ENCODE data around the gene SYNE1.

SYNE1 gene

DNA sequence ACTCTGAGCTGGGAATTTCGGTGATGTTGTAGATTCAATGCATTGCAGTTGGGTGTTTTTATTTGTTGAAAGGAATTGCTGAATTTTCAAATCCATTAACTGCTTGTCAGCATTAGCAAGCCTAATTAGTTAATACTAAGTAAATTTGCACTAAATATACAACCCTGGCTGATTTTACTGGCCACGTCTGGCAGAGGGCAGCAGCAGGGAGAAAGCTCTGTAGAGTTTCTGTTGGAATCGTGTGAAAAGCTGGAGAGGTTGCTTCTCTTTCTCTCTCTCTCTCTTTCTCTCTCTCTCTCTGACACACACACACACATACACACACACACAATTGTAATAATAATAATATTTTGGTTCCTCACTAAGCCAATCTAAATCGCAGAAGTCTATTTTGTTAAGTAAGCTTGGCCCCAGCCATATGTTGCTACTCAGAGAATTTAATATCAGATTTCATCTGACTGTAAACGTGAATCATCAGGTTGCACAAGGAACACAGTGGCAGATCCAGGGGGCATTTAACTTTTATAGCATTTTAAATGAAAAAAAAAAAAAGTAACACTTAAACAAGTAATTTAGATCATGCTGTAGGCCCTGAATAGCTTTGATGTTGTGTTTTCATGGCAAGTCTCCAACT lies 540.2 kb downstream of the SYNE1 start:
- TF ChIP-seq SPI1 (IDR thresholded peaks at IDR 0.05; ENCODE audit: borderline replicate concordance, low read depth), result no peak
- TF ChIP-seq, protein P1, sequence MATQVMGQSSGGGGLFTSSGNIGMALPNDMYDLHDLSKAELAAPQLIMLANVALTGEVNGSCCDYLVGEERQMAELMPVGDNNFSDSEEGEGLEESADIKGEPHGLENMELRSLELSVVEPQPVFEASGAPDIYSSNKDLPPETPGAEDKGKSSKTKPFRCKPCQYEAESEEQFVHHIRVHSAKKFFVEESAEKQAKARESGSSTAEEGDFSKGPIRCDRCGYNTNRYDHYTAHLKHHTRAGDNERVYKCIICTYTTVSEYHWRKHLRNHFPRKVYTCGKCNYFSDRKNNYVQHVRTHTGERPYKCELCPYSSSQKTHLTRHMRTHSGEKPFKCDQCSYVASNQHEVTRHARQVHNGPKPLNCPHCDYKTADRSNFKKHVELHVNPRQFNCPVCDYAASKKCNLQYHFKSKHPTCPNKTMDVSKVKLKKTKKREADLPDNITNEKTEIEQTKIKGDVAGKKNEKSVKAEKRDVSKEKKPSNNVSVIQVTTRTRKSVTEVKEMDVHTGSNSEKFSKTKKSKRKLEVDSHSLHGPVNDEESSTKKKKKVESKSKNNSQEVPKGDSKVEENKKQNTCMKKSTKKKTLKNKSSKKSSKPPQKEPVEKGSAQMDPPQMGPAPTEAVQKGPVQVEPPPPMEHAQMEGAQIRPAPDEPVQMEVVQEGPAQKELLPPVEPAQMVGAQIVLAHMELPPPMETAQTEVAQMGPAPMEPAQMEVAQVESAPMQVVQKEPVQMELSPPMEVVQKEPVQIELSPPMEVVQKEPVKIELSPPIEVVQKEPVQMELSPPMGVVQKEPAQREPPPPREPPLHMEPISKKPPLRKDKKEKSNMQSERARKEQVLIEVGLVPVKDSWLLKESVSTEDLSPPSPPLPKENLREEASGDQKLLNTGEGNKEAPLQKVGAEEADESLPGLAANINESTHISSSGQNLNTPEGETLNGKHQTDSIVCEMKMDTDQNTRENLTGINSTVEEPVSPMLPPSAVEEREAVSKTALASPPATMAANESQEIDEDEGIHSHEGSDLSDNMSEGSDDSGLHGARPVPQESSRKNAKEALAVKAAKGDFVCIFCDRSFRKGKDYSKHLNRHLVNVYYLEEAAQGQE (IDR thresholded peaks at IDR 0.05; ENCODE audit: insufficient replicate concordance, low read depth), result no peak
- no peak for TF ChIP-seq POLR2AphosphoS5 (IDR thresholded peaks at IDR 0.05; ENCODE audit: low read depth)
- TF ChIP-seq GABPA (IDR thresholded peaks at IDR 0.05; ENCODE audit: low read depth), result no peak
- TF ChIP-seq, protein P2, sequence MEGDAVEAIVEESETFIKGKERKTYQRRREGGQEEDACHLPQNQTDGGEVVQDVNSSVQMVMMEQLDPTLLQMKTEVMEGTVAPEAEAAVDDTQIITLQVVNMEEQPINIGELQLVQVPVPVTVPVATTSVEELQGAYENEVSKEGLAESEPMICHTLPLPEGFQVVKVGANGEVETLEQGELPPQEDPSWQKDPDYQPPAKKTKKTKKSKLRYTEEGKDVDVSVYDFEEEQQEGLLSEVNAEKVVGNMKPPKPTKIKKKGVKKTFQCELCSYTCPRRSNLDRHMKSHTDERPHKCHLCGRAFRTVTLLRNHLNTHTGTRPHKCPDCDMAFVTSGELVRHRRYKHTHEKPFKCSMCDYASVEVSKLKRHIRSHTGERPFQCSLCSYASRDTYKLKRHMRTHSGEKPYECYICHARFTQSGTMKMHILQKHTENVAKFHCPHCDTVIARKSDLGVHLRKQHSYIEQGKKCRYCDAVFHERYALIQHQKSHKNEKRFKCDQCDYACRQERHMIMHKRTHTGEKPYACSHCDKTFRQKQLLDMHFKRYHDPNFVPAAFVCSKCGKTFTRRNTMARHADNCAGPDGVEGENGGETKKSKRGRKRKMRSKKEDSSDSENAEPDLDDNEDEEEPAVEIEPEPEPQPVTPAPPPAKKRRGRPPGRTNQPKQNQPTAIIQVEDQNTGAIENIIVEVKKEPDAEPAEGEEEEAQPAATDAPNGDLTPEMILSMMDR (IDR thresholded peaks at IDR 0.05; ENCODE audit: insufficient read depth, low read length), result no peak
- Histone ChIP-seq H3K4me3 (replicated peaks; ENCODE audit: insufficient read depth, low read length) (no peak overlapping the region), H3K27ac (replicated peaks) (no peak overlapping the region), H3K27me3 (ENCODE audit: insufficient read depth, poor library complexity, severe bottlenecking) (no peaks in the 10 kb centered on the region)
- no peak for DNase-seq (ENCODE audit: low read depth in 1 of 2, low spot score in 1 of 2)

DNA sequence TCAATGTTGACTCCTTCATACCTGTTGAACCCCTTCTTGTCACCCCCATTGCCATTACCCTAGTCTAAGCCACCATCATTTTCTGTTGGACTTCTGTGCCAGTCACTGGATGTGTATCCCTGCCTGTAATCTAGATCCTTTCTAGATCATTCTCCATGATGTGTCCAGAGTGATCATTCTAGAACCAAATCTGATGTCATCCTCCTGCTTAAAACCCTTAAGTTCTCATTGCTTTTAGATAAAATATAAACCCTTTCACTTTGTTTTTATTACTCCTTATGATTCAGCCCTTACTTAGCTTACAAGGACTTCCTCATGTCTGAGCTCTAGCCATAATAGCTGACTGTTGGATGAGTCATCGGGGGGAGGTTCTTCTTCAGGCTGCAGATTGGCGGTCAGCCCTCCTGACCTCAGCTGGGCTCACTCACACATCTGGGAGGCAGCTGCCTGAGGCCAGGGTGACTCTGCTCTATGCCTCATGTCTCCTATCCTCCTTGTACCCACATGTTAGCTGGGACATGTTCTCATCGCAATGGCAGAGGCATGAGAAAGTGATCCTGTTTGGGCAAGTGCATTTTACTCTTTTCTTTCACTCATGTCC lies 542.1 kb downstream of the SYNE1 start:
- peak; percentile 46 for TF ChIP-seq POLR2AphosphoS5 (IDR thresholded peaks at IDR 0.05; ENCODE audit: low read depth)
- TF ChIP-seq, protein P1 (IDR thresholded peaks at IDR 0.05; ENCODE audit: insufficient replicate concordance, low read depth), result no peak
- TF ChIP-seq GABPA (IDR thresholded peaks at IDR 0.05; ENCODE audit: low read depth), result no peak
- TF ChIP-seq SPI1 (IDR thresholded peaks at IDR 0.05; ENCODE audit: borderline replicate concordance, low read depth), result peak; percentile 49
- no peaks in the 10 kb centered on the region for H3K27me3 ChIP-seq (ENCODE audit: insufficient read depth, poor library complexity, severe bottlenecking)
- DNase-seq (ENCODE audit: low read depth in 1 of 2, low spot score in 1 of 2), result peak; percentile 71 to 83
- H3K27ac ChIP-seq (replicated peaks), result no peak overlapping the region
- H3K4me3 ChIP-seq (replicated peaks; ENCODE audit: insufficient read depth, low read length), result no peak overlapping the region

DNA sequence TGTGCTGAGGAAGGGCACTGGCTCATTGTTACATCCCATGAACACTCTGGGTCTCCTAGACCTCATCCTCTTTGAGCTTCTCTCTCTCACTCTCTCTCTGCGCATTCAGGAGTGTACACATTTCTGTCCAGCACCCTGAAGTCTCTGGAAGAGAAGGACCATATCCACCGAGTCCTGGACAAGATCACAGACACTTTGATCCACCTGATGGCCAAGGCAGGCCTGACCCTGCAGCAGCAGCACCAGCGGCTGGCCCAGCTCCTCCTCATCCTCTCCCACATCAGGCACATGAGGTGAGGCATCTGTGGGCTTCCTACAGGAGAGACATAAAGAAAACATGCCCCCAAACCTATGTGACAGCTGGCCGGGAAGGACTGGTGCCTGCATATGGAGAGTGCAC lies 542.9 kb downstream of the SYNE1 start:
- no peak overlapping the region for H3K27ac ChIP-seq (replicated peaks)
- no peak for TF ChIP-seq SPI1 (IDR thresholded peaks at IDR 0.05; ENCODE audit: borderline replicate concordance, low read depth)
- no peak for DNase-seq (ENCODE audit: low read depth in 1 of 2, low spot score in 1 of 2)
- no peak overlapping the region for H3K4me3 ChIP-seq (replicated peaks; ENCODE audit: insufficient read depth, low read length)
- H3K27me3 ChIP-seq (ENCODE audit: insufficient read depth, poor library complexity, severe bottlenecking), result no peaks in the 10 kb centered on the region

DNA sequence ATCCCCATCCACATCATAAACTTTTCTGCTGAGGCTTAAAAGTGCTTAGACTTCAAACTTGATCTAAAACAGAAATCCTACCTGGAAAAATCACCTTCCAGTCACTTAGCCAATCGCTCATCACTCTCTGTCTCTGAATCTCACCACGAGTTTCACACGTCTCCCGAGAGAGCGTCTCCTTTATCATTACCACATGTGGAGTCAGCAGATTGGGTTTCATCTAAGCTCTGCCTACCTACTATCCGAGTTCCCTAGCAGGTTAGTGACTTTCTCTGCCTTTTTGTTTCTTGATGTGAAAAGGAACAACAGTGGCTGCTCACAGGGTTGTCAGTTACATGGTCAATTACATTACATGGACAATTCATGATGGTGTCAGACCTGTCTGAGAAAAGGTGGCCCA lies 543.5 kb downstream of the SYNE1 start:
- Histone ChIP-seq H3K27ac (replicated peaks) (no peak overlapping the region), H3K27me3 (ENCODE audit: insufficient read depth, poor library complexity, severe bottlenecking) (no peaks in the 10 kb centered on the region), H3K4me3 (replicated peaks; ENCODE audit: insufficient read depth, low read length) (no peak overlapping the region)
- TF ChIP-seq SPI1 (IDR thresholded peaks at IDR 0.05; ENCODE audit: borderline replicate concordance, low read depth) (no peak), POLR2AphosphoS5 (IDR thresholded peaks at IDR 0.05; ENCODE audit: low read depth) (no peak), GABPA (IDR thresholded peaks at IDR 0.05; ENCODE audit: low read depth) (no peak)
- TF ChIP-seq, protein P2 (IDR thresholded peaks at IDR 0.05; ENCODE audit: insufficient read depth, low read length), result no peak
- TF ChIP-seq, protein P1 (IDR thresholded peaks at IDR 0.05; ENCODE audit: insufficient replicate concordance, low read depth), result no peak
- no peak for DNase-seq (ENCODE audit: low read depth in 1 of 2, low spot score in 1 of 2)

All from HL-60 (cell line).